Ovary (tissue), 3 donors: ENCODE measurements around the gene CCNDBP1.

Source experiments
- CTCF ChIP-seq, 3 donors: fragments of 450-650 bp in 2 of 3; fragments of 200-600 bp in 1 of 3; IDR thresholded peaks; one replicate each; pipeline versions ENCODE4 v1.5.1 to v1.8.0; 2016 to 2022; ENCODE audit warnings: antibody characterized with exemption in 3 of 3, mild to moderate bottlenecking in 1 of 3
- POLR2A ChIP-seq: fragments of 450-650 bp; IDR thresholded peaks from one replicate; pipeline ENCODE4 v1.6.1; 2017; ENCODE audit warnings: antibody characterized with exemption, mild to moderate bottlenecking, moderate library complexity
- donor health status: DM: no; HTN: no; CAD: no.

GRCh38 chr15:43208052-43209002 is 23.1 kb downstream of the CCNDBP1 start:
- no peak for TF ChIP-seq CTCF (IDR thresholded peaks at IDR 0.05)
- TF ChIP-seq POLR2A, result no peak
